Measurements from ENCODE around the gene TBL1Y.

TBL1Y gene

DNA sequence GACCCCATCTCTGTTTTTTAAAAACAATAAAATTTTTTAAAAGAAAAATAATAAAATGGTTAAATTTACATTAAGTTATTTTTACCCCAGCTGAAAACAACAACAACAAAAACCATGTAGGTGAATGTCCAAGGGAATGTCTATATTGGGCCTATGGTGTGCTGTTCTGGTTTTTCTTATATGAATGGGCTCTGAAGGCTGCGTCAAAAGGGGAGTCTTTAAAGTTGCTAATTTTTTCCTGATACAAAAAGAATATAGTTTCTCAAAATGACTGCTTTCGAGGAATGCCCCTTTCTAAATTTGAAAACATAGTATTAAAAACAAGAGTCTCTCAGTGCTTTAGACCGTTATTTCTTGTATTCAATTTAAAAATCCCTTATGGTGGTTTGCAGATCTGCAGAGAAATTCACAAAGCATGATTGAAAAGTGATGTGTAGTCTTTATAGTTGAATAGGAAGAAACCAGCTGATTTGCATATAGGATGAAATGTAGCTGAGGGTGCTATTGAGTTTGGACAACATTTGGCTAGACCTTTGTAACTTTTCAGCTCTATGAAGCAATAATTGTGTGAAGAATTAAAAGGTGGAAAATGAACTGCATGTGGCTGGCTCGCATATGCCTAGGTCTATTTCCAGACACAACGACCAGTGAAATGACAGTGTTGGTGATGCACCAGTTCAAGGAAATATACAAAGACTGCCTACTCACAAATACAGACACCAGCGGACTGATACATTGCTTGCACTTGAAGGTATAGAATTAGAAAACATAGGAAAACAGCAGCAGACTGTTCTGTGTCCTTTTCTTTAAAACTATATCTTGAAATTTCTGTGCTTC is 107.0 kb downstream of the TBL1Y start:
- DNase-seq (ENCODE audit: low read depth in 1 of 2, low spot score in 1 of 2), result no peak
- Histone ChIP-seq H3K4me3 (replicated peaks; ENCODE audit: insufficient read depth, low read length) (no peak overlapping the region), H3K27me3 (ENCODE audit: insufficient read depth, poor library complexity, severe bottlenecking) (no peaks in the 10 kb centered on the region), H3K27ac (replicated peaks) (no peak overlapping the region)
- TF ChIP-seq POLR2AphosphoS5 (IDR thresholded peaks at IDR 0.05; ENCODE audit: low read depth) (no peak), SPI1 (IDR thresholded peaks at IDR 0.05; ENCODE audit: borderline replicate concordance, low read depth) (no peak), GABPA (IDR thresholded peaks at IDR 0.05; ENCODE audit: low read depth) (no peak)
- TF ChIP-seq, protein P1, sequence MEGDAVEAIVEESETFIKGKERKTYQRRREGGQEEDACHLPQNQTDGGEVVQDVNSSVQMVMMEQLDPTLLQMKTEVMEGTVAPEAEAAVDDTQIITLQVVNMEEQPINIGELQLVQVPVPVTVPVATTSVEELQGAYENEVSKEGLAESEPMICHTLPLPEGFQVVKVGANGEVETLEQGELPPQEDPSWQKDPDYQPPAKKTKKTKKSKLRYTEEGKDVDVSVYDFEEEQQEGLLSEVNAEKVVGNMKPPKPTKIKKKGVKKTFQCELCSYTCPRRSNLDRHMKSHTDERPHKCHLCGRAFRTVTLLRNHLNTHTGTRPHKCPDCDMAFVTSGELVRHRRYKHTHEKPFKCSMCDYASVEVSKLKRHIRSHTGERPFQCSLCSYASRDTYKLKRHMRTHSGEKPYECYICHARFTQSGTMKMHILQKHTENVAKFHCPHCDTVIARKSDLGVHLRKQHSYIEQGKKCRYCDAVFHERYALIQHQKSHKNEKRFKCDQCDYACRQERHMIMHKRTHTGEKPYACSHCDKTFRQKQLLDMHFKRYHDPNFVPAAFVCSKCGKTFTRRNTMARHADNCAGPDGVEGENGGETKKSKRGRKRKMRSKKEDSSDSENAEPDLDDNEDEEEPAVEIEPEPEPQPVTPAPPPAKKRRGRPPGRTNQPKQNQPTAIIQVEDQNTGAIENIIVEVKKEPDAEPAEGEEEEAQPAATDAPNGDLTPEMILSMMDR (IDR thresholded peaks at IDR 0.05; ENCODE audit: insufficient read depth, low read length), result no peak

DNA sequence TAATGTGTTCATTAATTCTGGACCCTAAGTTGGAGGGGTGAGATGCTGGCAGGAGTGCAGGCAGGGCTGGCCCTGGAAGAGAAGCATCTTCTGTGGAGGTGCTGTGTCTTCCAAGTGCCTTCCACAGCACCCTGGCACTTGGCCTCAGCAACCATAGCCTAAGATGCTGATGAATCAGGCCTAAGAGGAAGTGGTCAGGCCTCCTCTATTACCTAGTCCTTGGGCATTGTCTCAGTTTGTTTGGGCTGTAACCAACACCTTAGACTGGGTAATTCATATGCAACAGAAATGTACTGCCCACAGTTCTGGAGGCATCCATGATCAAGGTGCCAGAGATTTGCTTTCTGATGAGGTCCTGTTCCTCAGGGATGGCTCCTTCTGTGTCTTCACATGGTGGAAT is 128.5 kb downstream of the TBL1Y start:
- no peaks in the 10 kb centered on the region for H3K27me3 ChIP-seq (ENCODE audit: insufficient read depth, poor library complexity, severe bottlenecking)
- H3K4me3 ChIP-seq (replicated peaks; ENCODE audit: insufficient read depth, low read length), result no peak overlapping the region
- TF ChIP-seq, protein P1 (IDR thresholded peaks at IDR 0.05; ENCODE audit: insufficient read depth, low read length), result no peak
- TF ChIP-seq POLR2AphosphoS5 (IDR thresholded peaks at IDR 0.05; ENCODE audit: low read depth) (no peak), SPI1 (IDR thresholded peaks at IDR 0.05; ENCODE audit: borderline replicate concordance, low read depth) (no peak), GABPA (IDR thresholded peaks at IDR 0.05; ENCODE audit: low read depth) (no peak)
- TF ChIP-seq, protein P2, sequence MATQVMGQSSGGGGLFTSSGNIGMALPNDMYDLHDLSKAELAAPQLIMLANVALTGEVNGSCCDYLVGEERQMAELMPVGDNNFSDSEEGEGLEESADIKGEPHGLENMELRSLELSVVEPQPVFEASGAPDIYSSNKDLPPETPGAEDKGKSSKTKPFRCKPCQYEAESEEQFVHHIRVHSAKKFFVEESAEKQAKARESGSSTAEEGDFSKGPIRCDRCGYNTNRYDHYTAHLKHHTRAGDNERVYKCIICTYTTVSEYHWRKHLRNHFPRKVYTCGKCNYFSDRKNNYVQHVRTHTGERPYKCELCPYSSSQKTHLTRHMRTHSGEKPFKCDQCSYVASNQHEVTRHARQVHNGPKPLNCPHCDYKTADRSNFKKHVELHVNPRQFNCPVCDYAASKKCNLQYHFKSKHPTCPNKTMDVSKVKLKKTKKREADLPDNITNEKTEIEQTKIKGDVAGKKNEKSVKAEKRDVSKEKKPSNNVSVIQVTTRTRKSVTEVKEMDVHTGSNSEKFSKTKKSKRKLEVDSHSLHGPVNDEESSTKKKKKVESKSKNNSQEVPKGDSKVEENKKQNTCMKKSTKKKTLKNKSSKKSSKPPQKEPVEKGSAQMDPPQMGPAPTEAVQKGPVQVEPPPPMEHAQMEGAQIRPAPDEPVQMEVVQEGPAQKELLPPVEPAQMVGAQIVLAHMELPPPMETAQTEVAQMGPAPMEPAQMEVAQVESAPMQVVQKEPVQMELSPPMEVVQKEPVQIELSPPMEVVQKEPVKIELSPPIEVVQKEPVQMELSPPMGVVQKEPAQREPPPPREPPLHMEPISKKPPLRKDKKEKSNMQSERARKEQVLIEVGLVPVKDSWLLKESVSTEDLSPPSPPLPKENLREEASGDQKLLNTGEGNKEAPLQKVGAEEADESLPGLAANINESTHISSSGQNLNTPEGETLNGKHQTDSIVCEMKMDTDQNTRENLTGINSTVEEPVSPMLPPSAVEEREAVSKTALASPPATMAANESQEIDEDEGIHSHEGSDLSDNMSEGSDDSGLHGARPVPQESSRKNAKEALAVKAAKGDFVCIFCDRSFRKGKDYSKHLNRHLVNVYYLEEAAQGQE (IDR thresholded peaks at IDR 0.05; ENCODE audit: insufficient replicate concordance, low read depth), result no peak
- no peak for DNase-seq (ENCODE audit: low read depth in 1 of 2, low spot score in 1 of 2)
- no peak overlapping the region for H3K27ac ChIP-seq (replicated peaks)

DNA sequence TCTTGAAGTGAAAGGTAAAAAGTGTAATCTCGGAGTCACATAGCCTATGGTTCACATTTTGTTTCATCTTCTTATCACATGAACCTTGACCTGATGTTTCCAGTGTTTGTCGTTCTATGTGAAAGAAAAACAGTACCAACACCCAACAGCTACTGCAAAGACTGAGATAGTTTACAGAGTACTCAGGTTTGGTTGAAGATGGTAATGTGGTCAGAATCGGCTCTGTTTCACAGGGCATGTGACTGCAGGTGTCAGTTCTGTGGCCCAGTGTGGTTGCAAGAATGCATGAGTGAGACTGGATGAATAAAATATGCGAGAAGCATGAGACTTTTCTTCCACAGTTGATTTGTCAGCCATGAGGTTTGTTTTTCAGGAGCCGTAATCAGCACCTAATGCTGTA is 130.2 kb downstream of the TBL1Y start:
- Histone ChIP-seq H3K27me3 (ENCODE audit: insufficient read depth, poor library complexity, severe bottlenecking) (no peaks in the 10 kb centered on the region), H3K4me3 (replicated peaks; ENCODE audit: insufficient read depth, low read length) (no peak overlapping the region), H3K27ac (replicated peaks) (no peak overlapping the region)
- TF ChIP-seq, protein P1 (IDR thresholded peaks at IDR 0.05; ENCODE audit: insufficient read depth, low read length), result no peak
- TF ChIP-seq, protein P2 (IDR thresholded peaks at IDR 0.05; ENCODE audit: insufficient replicate concordance, low read depth), result no peak
- TF ChIP-seq GABPA (IDR thresholded peaks at IDR 0.05; ENCODE audit: low read depth) (no peak), POLR2AphosphoS5 (IDR thresholded peaks at IDR 0.05; ENCODE audit: low read depth) (no peak), SPI1 (IDR thresholded peaks at IDR 0.05; ENCODE audit: borderline replicate concordance, low read depth) (no peak)
- DNase-seq (ENCODE audit: low read depth in 1 of 2, low spot score in 1 of 2), result no peak

All from HL-60 (cell line).